Endothelial cell of umbilical vein (primary cell): ENCODE measurements around the gene DGKB. TPM values are rescaled to one million over a fixed set of nuclear protein-coding genes. Genes with fewer than 3 reads are reported as not detected.

Experiments used
- BruUV-seq: library from RNA; stranded (reverse); fragments of 400-500 nt; replicated peaks from 2 replicates; lab custom pipeline; 2021; lab: Mats Ljungman, UMichigan
- CTCF ChIA-PET: fragments of 300-600, 350-600 bp; sonication (Branson Sonifier 250); formaldehyde crosslinking; loops from one replicate; lab custom pipeline; 2021; ENCODE audit warnings: antibody characterized with exemption, inconsistent platforms; lab: Charles Lee
- POLR2A ChIA-PET: fragments of 300-600, 350-600 bp; sonication (Branson Sonifier 250); formaldehyde crosslinking; loops from one replicate; lab custom pipeline; 2021; ENCODE audit warnings: antibody characterized with exemption, inconsistent platforms; lab: Charles Lee
- DNase-seq: peaks from one replicate; pipeline ENCODE4 v3.0.0-alpha.2; 2011; ENCODE audit warnings: low read depth, low spot score
- FAIRE-seq: peaks from 2 replicates; lab custom pipeline; 2011; peaks lifted over from hg19 to GRCh38; lab: Jason Lieb, UNC
- H2AFZ ChIP-seq: 2 replicates; pipeline ENCODE4 v1.6.0; 2012; ENCODE audit warnings: low read depth, low read length, control low read depth, inconsistent platforms
- H3K27ac ChIP-seq: 2 replicates; pipeline ENCODE4 v1.5.1; 2011; ENCODE audit warnings: low read depth, mild to moderate bottlenecking, control low read depth, low read length, moderate library complexity; ENCODE audit not compliant: insufficient read depth
- H3K27me3 ChIP-seq, 2 experiments: 2 replicates each; pipeline versions ENCODE4 v1.6.0 to v1.6.1; 2011; ENCODE audit warnings: low read length in 2 of 2, mixed read lengths in 1 of 2; ENCODE audit not compliant: control insufficient read depth in 2 of 2, insufficient read depth in 2 of 2
- H3K36me3 ChIP-seq, 2 experiments: 2 replicates in 1 of 2; 3 replicates in 1 of 2; pipeline ENCODE4 v1.5.1; 2011; ENCODE audit warnings: low read length in 2 of 2, mild to moderate bottlenecking in 1 of 2, moderate library complexity in 1 of 2; ENCODE audit not compliant: control insufficient read depth in 2 of 2, insufficient read depth in 2 of 2; ENCODE audit errors: extremely low read depth in 1 of 2
- H3K4me1 ChIP-seq: 3 replicates; pipeline ENCODE4 v1.5.1; 2011; ENCODE audit warnings: mild to moderate bottlenecking, low read length; ENCODE audit not compliant: control insufficient read depth, insufficient read depth; ENCODE audit errors: extremely low read depth
- H3K4me2 ChIP-seq: 2 replicates; pipeline ENCODE4 v1.6.1; 2011; ENCODE audit warnings: low read length, control low read depth, mixed read lengths; ENCODE audit not compliant: insufficient read depth
- H3K4me3 ChIP-seq, 3 experiments: fragments of 200-600 bp in 1 of 3; sonication (generic), shearing (Covaris generic) in 1 of 3; replicated peaks in 1 of 3; 2 replicates each; pipeline ENCODE4 v1.5.1; 2011 to 2016; ENCODE audit warnings: control low read depth in 3 of 3, low read length in 3 of 3, mild to moderate bottlenecking in 2 of 3, inconsistent platforms in 1 of 3, low read depth in 1 of 3, moderate library complexity in 1 of 3; ENCODE audit not compliant: insufficient read depth in 1 of 3
- H3K79me2 ChIP-seq: 2 replicates; pipeline ENCODE4 v1.6.0; 2012; ENCODE audit warnings: low read length, inconsistent platforms; ENCODE audit not compliant: control insufficient read depth, insufficient read depth
- H3K9ac ChIP-seq: replicated peaks from 2 replicates; pipeline ENCODE3; 2011; ENCODE audit warnings: low read length, control low read depth; ENCODE audit not compliant: insufficient read depth; ENCODE audit errors: extremely low read depth
- H3K9me1 ChIP-seq: replicated peaks from 3 replicates; pipeline ENCODE4 v1.6.0; 2011; ENCODE audit warnings: mild to moderate bottlenecking, low read length; ENCODE audit not compliant: control insufficient read depth, insufficient read depth; ENCODE audit errors: extremely low read depth
- H3K9me3 ChIP-seq: replicated peaks from 2 replicates; pipeline ENCODE4 v1.5.1; 2012; ENCODE audit warnings: low read length, inconsistent platforms; ENCODE audit not compliant: control insufficient read depth, insufficient read depth
- H4K20me1 ChIP-seq: replicated peaks from 2 replicates; pipeline ENCODE3; 2011; ENCODE audit warnings: mild to moderate bottlenecking, low read length; ENCODE audit not compliant: control insufficient read depth, insufficient read depth; ENCODE audit errors: extremely low read depth
- EZH2 ChIP-seq: IDR thresholded peaks from 2 replicates; pipeline ENCODE4 v1.6.1; 2012; ENCODE audit warnings: borderline replicate concordance, low read depth, mild to moderate bottlenecking, moderate library complexity, low read length, inconsistent platforms; ENCODE audit not compliant: severe bottlenecking
- FOS ChIP-seq: IDR thresholded peaks from 2 replicates; pipeline ENCODE4 v1.6.1; 2011; ENCODE audit warnings: mild to moderate bottlenecking, low read length, moderate library complexity, borderline replicate concordance; ENCODE audit not compliant: insufficient read depth
- GATA2 ChIP-seq: IDR thresholded peaks from 2 replicates; pipeline ENCODE4 v1.7.0; 2011; ENCODE audit warnings: low read depth, mild to moderate bottlenecking, moderate library complexity, mixed read lengths, low read length; ENCODE audit not compliant: insufficient read length, insufficient read depth
- JUN ChIP-seq: IDR thresholded peaks from 2 replicates; pipeline ENCODE4 v1.6.1; 2011; ENCODE audit warnings: borderline replicate concordance, low read depth; ENCODE audit not compliant: insufficient read length, insufficient read depth
- MYC ChIP-seq: IDR thresholded peaks from one replicate; pipeline ENCODE4 v1.6.1; 2011; ENCODE audit warnings: mild to moderate bottlenecking, low read depth, low read length
- POLR2A ChIP-seq: IDR thresholded peaks from 2 replicates; pipeline ENCODE4 v1.6.1; 2012; ENCODE audit warnings: low read depth, mild to moderate bottlenecking, control low read depth, low read length
- POLR2AphosphoS5 ChIP-seq: IDR thresholded peaks from 2 replicates; pipeline ENCODE4 v1.6.1; 2012; ENCODE audit warnings: low read depth, mild to moderate bottlenecking, control low read depth, low read length, moderate library complexity; ENCODE audit not compliant: insufficient read depth
- dilution Hi-C: fragments of 300-500 bp; cut with MboI; formaldehyde crosslinking; loops from one replicate; pipeline ENCODE4 v1.15.0; 2019; ENCODE audit warnings: low sequenced_read_pairs; ENCODE audit not compliant: extremely low pct_ligation_motif_present
- intact Hi-C: fragments of 100-400 bp; cut with micrococcal nuclease; formaldehyde crosslinking; loops from one replicate; pipeline ENCODE4 v1.10.0; 2022
- polyA plus RNA-seq, 4 experiments: library from polyadenylated mRNA; depleted of rRNA in 3 of 4; stranded (reverse) in 3 of 4; unstranded in 1 of 4; fragments of >200 nt; gene quantifications; 2 replicates each; pipeline versions ENCODE4 v1.2.1 to v1.2.3, GENCODE V29; 2011 to 2012; ENCODE audit warnings: missing spikeins in 1 of 4
- total RNA-seq: library from RNA; stranded (reverse); gene quantifications from 2 replicates; pipeline ENCODE4 v1.2.3, GENCODE V29; 2021
- TF ChIP-seq, protein P1 (sequence below), 2 donors: IDR thresholded peaks; 1 replicate in 1 of 2; 2 replicates in 1 of 2; pipeline ENCODE4 v1.5.1; 2011; ENCODE audit warnings: low read length in 2 of 2, mild to moderate bottlenecking in 2 of 2, moderate library complexity in 2 of 2, control low read depth in 1 of 2, inconsistent platforms in 1 of 2, low read depth in 1 of 2; ENCODE audit not compliant: insufficient read depth in 1 of 2; ENCODE audit errors: extremely low read depth in 1 of 2
- TF ChIP-seq, protein P2 (sequence below): IDR thresholded peaks from 2 replicates; pipeline ENCODE4 v1.6.1; 2011; ENCODE audit not compliant: insufficient read depth, insufficient read length

The DGKB gene
- total and polyA plus RNA-seq, 2 donors (not counting 3 experiments of a cell fraction or from before 2014, with no cell fraction given) = not detected

DNA sequence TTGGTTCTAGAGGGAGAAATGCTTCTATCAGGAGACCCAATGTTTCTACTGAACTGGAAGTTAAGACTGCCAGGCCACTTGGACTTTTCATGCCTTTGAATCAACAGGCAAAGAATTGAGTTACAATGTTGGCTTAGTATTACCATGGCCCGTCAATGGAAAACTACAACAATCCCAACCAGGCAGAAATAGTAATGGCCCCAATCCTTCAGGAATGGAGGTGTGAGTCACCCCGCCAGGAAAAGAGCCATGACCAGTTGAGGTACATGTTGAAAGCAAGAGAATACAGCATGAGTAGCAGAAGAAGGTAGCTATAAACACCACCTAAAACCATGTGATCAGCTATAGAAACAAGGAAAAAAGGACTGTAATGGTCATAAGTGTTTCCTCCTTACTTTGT lies 101.9 kb downstream of the DGKB start:
- POLR2A ChIA-PET = no interaction called here
- no peak overlapping the region for H3K4me2 ChIP-seq
- no peaks in the 10 kb centered on the region for H3K27me3 ChIP-seq

DNA sequence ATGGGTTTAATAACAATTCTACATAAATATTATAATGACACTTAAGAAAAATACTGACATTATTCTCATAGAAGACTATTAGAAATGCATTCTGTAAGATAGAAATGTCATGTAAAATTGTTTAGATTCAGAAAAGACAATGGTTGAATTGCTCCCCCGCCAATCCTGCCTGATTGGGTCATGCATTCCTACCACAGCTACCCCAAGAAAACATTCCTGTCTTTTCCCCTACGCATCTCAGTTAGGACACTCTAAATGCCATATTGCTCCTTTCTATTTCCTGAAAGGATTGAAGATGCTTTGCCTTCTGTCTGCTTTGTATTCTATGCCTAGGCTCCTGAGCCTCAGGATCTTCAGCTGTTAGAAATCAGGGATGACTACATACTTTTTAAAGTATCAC lies 109.4 kb downstream of the DGKB start:
- no peaks in the 10 kb centered on the region for H3K9me1 ChIP-seq
- ChIA-PET CTCF (interaction anchor here (1.7 kb wide), 1 partner anchor 102 kb away, joined by 4 read pairs; no protein-coding TSS in a partner anchor), POLR2A (no interaction called here)
- H3K4me2 ChIP-seq = no peak overlapping the region
- no peaks in the 10 kb centered on the region for H3K79me2 ChIP-seq
- no peak overlapping the region for H2AFZ ChIP-seq
- no peaks in the 10 kb centered on the region for H3K4me1 ChIP-seq
- H3K36me3 ChIP-seq = no peaks in the 10 kb centered on the region
- no peak for FAIRE-seq
- dilution Hi-C loops = no loop called here
- no peak for DNase-seq
- TF ChIP-seq, protein P1, sequence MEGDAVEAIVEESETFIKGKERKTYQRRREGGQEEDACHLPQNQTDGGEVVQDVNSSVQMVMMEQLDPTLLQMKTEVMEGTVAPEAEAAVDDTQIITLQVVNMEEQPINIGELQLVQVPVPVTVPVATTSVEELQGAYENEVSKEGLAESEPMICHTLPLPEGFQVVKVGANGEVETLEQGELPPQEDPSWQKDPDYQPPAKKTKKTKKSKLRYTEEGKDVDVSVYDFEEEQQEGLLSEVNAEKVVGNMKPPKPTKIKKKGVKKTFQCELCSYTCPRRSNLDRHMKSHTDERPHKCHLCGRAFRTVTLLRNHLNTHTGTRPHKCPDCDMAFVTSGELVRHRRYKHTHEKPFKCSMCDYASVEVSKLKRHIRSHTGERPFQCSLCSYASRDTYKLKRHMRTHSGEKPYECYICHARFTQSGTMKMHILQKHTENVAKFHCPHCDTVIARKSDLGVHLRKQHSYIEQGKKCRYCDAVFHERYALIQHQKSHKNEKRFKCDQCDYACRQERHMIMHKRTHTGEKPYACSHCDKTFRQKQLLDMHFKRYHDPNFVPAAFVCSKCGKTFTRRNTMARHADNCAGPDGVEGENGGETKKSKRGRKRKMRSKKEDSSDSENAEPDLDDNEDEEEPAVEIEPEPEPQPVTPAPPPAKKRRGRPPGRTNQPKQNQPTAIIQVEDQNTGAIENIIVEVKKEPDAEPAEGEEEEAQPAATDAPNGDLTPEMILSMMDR (IDR thresholded peaks at IDR 0.05; ENCODE audit: extremely low read depth in 1 of 2, insufficient read depth in 1 of 2, low read depth in 1 of 2, low read length in 2 of 2) = no peak
- TF ChIP-seq GATA2 = no peak
- TF ChIP-seq, protein P2, sequence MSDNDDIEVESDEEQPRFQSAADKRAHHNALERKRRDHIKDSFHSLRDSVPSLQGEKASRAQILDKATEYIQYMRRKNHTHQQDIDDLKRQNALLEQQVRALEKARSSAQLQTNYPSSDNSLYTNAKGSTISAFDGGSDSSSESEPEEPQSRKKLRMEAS = no peak
- TF ChIP-seq FOS = no peak
- no peak for TF ChIP-seq EZH2
- TF ChIP-seq POLR2A = no peak
- TF ChIP-seq POLR2AphosphoS5 = no peak
- no peak for TF ChIP-seq JUN
- TF ChIP-seq MYC = no peak
- no peak overlapping the region for H3K4me3 ChIP-seq
- H4K20me1 ChIP-seq = no peaks in the 10 kb centered on the region
- H3K27ac ChIP-seq = no peak overlapping the region
- H3K27me3 ChIP-seq = no peaks in the 10 kb centered on the region
- BruUV-seq = no TSS peak
- H3K9ac ChIP-seq = no peak overlapping the region
- H3K9me3 ChIP-seq = no peaks in the 10 kb centered on the region
- intact Hi-C loops = no loop called here

More for the DNA sequence above, 101.9 kb downstream of the DGKB start:
- Histone ChIP-seq H2AFZ (no peak overlapping the region), H3K4me1 (no peaks in the 10 kb centered on the region), H3K27ac (no peak overlapping the region), H3K36me3 (no peaks in the 10 kb centered on the region), H3K79me2 (no peaks in the 10 kb centered on the region), H4K20me1 (no peaks in the 10 kb centered on the region), H3K9me1 (no peaks in the 10 kb centered on the region), H3K4me3 (no peak overlapping the region), H3K9ac (no peak overlapping the region), H3K9me3 (no peaks in the 10 kb centered on the region)
- BruUV-seq = no TSS peak
- CTCF ChIA-PET = no interaction called here
- no peak for DNase-seq
- intact Hi-C loops = no loop called here
- dilution Hi-C loops = no loop called here
- FAIRE-seq = no peak
- TF ChIP-seq, protein P2 = no peak
- TF ChIP-seq POLR2AphosphoS5 (no peak), POLR2A (no peak), FOS (no peak)
